Activated CD4-positive, alpha-beta T cell treated with anti-CD3 and anti-CD28 coated beads, Interleukin-2, amount 50 U/mL, for 4 hours (primary cell): ENCODE measurements around the gene LTC4S.
"Not testable (repeated sequence)": the region's sequence is repeated elsewhere in the genome, so short reads cannot be mapped to it uniquely, and the experiment has no call there.

Source experiments
- DNase-seq, 2 experiments: peaks; one replicate each; pipeline ENCODE4 v3.0.0-alpha.2; 2020

Gene LTC4S

GRCh38 chr5:179769796-179770195 is 24.0 kb upstream of the LTC4S start:
- DNase-seq = no peak

DNA sequence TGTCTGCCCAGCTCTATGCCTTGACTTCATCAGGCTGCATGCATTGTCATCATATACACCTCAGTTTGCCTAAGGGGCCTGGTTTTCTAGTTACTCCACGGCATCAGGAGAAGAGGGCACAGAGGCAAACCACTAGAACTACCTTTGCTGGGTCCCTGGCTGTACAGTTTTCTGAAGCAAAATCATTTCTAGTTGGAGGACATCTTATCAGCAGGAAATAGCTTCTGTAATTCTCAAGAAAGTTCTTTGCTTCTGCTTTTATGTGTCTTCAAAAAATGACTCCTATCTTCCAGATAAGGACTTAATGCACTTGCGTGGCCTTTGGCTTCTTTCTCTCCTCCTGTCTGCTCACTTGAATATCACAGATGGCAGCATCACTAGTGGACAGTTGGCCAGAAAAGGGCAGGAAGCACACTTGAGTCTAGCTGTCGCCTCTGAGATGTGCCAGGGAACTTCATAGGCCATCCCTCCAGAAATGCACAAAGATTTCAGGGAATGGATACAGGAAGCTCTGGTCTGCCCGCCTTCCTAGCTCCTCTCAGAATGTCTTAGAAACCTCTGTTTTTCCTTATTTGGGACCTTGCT is 22.4 kb upstream of the LTC4S start:
- DNase-seq = no peak

- no peak for DNase-seq
Measured at GRCh38 chr5:179772351-179772750, 21.4 kb upstream of the LTC4S start.

- DNase-seq = no peak
Measured at GRCh38 chr5:179773686-179774040, 20.1 kb upstream of the LTC4S start.

DNA sequence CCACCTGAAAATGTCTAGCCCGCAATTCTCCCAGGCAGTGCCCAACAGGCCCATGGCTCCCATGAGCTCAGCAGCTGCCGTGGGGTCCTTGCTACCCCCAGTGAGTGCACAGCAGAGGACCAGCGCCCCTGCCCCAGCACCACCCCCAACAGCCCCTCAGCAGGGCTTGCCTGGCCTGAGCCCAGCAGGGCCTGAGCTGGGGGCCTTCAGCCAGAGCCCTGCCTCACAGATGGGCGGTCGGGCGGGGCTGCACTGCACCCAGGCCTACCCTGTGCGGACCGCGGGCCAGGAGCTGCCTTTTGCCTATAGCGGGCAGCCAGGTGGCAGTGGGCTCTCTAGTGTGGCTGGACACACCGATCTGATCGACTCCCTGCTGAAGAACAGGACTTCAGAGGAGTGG is 19.3 kb upstream of the LTC4S start:
- no peak for DNase-seq

GRCh38 chr5:179776411-179776938 is 17.3 kb upstream of the LTC4S start:
- DNase-seq = no peak

DNA sequence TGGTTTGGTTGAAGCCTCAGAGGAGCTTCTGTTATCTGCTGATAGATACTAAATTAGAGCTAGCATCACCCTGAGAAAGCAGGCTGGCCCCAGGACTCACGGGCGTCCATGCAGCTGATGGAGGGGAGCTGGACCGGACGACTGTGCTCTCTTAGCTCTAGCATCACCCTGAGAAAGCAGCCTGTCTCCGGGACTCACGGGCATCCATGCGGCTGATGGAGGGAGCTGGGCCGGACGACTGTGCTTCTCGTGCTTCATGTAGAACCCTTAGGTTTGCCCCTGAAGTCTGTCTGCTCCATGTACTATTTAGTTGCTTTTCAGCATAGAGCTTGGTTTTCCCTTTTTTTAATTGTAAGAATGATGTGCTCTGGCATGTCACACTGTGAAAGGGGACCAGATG is 16.3 kb upstream of the LTC4S start:
- DNase-seq = no peak

DNA sequence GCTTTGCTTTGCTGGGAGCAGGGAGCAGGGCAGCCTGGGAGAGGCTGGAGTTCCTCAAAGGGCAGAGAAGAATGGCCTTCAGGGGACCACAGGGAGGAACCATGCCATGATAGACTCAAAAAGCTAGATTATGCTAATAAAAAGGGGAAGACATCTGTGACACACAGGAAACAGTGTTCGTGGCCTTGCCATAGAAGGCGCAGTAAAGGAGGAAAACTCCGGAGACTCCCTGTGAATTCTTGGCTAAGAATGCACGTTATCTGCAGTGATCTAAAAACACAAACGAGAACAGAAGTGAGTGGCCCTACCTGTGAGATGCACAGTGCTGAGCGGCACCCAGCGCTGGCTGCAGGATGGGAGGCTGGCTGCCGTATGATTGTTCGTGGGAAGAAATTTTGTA is 15.9 kb upstream of the LTC4S start:
- DNase-seq = no peak

DNA sequence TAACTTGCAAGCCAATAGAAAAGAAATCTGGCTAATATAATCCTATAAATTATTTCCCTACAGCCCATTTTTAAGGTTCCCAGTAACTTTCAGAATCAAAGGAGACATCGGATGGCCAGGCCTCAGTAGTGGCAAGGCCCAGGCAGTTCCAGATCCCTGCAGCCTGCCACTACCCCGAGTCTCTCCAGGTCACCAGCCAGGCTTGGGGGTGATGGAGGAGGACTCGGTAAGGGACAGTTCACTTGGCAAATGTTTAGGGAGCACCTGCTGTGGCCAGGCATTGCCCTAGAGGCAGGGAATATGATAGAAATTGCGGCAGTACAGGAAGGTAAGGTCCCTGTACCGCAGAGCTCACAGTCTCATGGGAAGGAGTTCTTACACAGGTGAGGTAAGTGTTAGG is 15.2 kb upstream of the LTC4S start:
- DNase-seq = no peak

- DNase-seq = no peak
Measured at GRCh38 chr5:179779826-179780225, 14.0 kb upstream of the LTC4S start.

DNA sequence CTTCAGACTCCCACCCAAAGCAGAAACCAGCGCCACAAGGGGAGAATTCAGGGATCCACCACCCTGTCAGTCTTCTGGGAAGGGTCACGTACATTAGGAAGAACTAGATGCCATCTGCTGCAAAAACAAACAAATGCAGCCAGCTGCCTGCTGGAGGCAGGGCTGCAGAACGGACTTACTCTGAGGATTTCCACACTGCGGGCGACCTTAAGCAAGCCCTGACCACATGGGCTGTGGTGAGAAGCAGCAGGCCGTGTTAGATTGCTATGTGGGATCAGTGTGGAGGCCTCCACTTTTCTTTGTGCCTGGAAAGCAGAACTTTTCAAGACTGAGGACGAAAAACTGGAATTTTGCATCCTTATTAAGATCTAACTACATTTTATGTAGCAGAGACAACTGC is 13.4 kb upstream of the LTC4S start:
- no peak for DNase-seq

DNA sequence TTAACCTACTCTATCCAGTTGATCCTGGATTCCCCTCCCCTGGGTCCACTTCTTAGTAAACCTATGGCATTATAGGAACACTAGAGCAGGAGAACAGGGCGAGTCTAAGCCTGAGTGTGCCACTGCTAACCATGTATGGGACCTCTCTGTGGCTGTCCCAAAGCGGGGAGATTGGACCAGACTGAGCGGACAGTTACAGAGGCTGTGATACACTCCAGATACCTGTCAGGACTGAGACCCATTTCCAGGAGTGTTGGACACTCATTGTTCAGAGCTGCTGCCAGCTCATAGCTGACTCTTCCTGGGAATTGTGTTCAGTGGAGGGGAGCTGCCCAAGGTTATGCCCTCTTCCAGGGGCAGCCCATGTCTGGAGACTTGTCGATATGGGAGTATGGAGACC is 11.9 kb upstream of the LTC4S start:
- no peak for DNase-seq

DNA sequence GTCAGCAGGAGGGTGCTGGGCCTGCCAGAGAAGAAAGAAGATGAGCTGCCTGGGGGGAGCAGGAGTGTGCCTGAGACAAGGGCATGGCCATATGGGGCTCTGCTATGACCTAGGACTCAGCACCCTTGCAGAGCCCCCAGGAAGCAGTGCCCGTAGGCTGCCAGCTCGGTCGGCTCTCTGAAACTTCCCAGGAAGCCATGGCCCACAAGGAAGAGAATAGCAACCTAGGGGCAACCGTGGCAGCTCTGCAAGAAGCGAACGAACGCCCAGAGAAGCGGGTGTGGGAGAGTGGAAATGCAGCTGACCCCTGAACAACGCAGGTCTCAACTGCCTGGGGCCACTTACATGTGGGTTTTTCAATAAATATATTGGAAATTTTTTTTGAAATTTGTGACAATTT is 10.7 kb upstream of the LTC4S start:
- DNase-seq = no peak

DNA sequence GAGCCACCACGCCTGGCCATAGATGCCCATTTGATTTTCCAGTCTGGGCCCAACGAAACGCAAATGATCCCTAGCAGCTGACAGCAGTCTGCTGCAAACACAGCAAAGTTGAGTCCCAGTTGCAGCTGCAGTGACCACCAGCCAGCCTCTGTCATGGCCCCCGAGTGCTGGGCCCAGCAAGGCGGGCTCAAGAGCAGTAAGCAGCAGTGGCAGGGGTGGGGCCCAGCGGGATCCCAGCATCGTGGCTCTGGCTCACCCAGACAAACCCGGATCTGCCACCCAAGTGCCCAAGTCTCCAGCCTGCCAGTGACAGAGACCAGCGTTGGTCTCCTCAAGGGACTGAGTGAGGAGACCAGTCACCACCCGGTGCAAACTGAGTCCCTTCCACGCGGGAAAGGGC is 6.9 kb upstream of the LTC4S start:
- no peak for DNase-seq

DNA sequence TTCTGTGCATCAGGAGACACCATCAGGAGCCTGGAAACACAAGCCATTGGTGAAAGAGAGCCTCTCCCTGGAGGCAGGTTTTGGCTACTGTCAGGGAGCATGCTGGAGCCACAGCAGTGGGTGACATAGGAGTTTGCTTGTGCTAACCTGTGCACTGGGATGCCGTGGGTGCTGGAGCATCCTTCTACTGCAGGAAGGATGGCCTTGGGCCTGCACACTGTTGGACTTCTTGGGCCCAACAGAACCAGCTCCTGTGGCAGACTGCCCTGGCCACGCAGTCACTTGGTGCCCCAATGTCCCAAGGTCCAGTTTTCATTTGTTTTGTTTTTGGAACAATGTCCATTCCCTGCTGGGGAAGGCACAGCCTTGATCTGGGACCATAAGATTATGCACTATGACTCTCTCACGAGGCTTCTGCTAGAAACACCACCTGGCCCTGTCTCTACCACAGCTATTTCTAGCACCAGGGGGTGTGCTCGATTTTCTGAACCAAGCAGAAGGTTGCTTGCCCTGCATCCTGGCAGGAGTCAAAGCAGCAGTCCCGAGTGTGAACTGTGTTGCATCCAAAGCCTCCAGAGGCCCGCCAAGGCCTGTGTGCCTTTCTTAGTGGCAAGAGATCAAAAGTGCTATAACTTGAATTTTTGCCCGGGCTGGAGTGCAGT is 5.5 kb upstream of the LTC4S start:
- no peak for DNase-seq

DNA sequence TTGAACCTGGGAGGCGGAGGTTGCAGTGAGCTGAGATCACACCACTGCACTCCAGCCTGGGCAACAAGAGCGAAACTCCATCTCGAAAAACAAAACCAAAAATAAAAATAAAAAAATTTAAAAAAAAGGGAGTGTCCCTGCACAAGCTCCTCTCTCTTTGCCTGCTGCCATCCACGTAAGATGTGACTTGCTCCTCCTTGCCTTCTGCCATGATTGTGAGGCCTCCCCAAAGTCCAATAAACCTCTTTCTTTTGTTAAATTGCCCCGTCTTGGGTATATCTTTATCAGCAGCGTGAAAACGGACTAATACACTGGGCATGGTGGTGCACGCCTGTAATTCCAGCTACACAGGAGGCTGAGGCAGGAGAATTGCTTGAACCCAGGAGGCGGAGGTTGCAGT is 4.5 kb upstream of the LTC4S start:
- DNase-seq = not testable (repeated sequence)

GRCh38 chr5:179791881-179792611 is 1.7 kb upstream of the LTC4S start:
- no peak for DNase-seq

GRCh38 chr5:179792612-179793467 is 946 bp upstream of the LTC4S start:
- no peak for DNase-seq

- DNase-seq = no peak
Measured at GRCh38 chr5:179794171-179794570, 385 bp downstream of the LTC4S start.

- no peak for DNase-seq
Measured at GRCh38 chr5:179794575-179794974, 789 bp downstream of the LTC4S start.

GRCh38 chr5:179795049-179795862 is 1.5 kb downstream of the LTC4S start:
- DNase-seq = no peak
